GM23338 (cell line): ENCODE results near the gene TSHB. TPM values are rescaled to one million over a fixed set of nuclear protein-coding genes. Genes with fewer than 3 reads are reported as not detected.

ENCODE experiments used
- ATAC-seq: fragments of 200-7000 bp; cut with Tn5 transposase; 3 replicates; pipeline ENCODE4 v1.9.1; 2020
- DNase-seq: peaks from one replicate; pipeline ENCODE4 v3.0.0-alpha.2; 2015; ENCODE audit warnings: low spot score
- H2AFZ ChIP-seq: fragments of 200-600 bp; sonication (generic); 2 replicates; pipeline ENCODE4 v1.8.0; 2016; ENCODE audit warnings: antibody characterized with exemption, mild to moderate bottlenecking, moderate library complexity
- H3F3A ChIP-seq: fragments of 200-600 bp; sonication (generic); replicated peaks from 2 replicates; pipeline ENCODE4 v1.8.0; 2017; ENCODE audit warnings: antibody characterized with exemption, mixed run types, low read depth
- H3K27ac ChIP-seq: fragments of 200-600 bp; sonication (generic); 2 replicates; pipeline ENCODE4 v1.6.1; 2016; ENCODE audit warnings: low read depth
- H3K27me3 ChIP-seq: fragments of 200-600 bp; sonication (generic); 2 replicates; pipeline ENCODE4 v1.8.0; 2016; ENCODE audit warnings: mild to moderate bottlenecking, mixed run types, moderate library complexity; ENCODE audit not compliant: insufficient read depth
- H3K36me3 ChIP-seq: fragments of 200-600 bp; sonication (generic); 2 replicates; pipeline ENCODE4 v1.8.0; 2016; ENCODE audit warnings: mild to moderate bottlenecking; ENCODE audit not compliant: insufficient read depth
- H3K4me1 ChIP-seq: fragments of 200-600 bp; sonication (generic); 2 replicates; pipeline ENCODE4 v1.8.0; 2016; ENCODE audit warnings: mild to moderate bottlenecking, moderate library complexity; ENCODE audit not compliant: insufficient read depth
- H3K4me2 ChIP-seq: fragments of 200-600 bp; sonication (generic); 2 replicates; pipeline ENCODE4 v1.7.1; 2017; ENCODE audit warnings: mixed run types
- H3K4me3 ChIP-seq: fragments of 200-600 bp; sonication (generic); 2 replicates; pipeline ENCODE4 v1.6.1; 2016; ENCODE audit warnings: mixed run types
- H3K79me2 ChIP-seq: fragments of 200-600 bp; sonication (generic); replicated peaks from 2 replicates; pipeline ENCODE4 v1.8.0; 2017; ENCODE audit warnings: mild to moderate bottlenecking; ENCODE audit not compliant: insufficient read depth
- H3K9me2 ChIP-seq: fragments of 200-600 bp; sonication (generic); 2 replicates; pipeline ENCODE4 v1.8.0; 2017; ENCODE audit not compliant: insufficient read depth
- H4K20me1 ChIP-seq: fragments of 200-600 bp; sonication (generic); replicated peaks from 2 replicates; pipeline ENCODE4 v1.8.0; 2017; ENCODE audit warnings: mild to moderate bottlenecking; ENCODE audit not compliant: insufficient read depth
- H3K27ac Mint-ChIP-seq: 2 replicates; pipeline ENCODE4 v1.8.0; 2020; ENCODE audit warnings: inconsistent platforms, mild to moderate bottlenecking, moderate library complexity, mixed read lengths
- H3K27me3 Mint-ChIP-seq: 3 replicates; pipeline ENCODE4 v1.8.0; 2022; ENCODE audit warnings: low read depth, mild to moderate bottlenecking, moderate library complexity, mixed read lengths, inconsistent platforms; ENCODE audit not compliant: insufficient read depth, poor library complexity
- H3K36me3 Mint-ChIP-seq: 3 replicates; pipeline ENCODE4 v1.8.0; 2021; ENCODE audit warnings: low read depth, mild to moderate bottlenecking, inconsistent platforms, moderate library complexity, mixed read lengths
- H3K4me1 Mint-ChIP-seq: 3 replicates; pipeline ENCODE4 v1.8.0; 2020; ENCODE audit warnings: mild to moderate bottlenecking, inconsistent platforms, mixed read lengths
- H3K4me3 Mint-ChIP-seq: 3 replicates; pipeline ENCODE4 v1.8.0; 2021; ENCODE audit warnings: moderate library complexity, mild to moderate bottlenecking, inconsistent platforms, mixed read lengths
- H3K9me3 Mint-ChIP-seq: 3 replicates; pipeline ENCODE4 v1.8.0; 2020; ENCODE audit warnings: moderate library complexity, mild to moderate bottlenecking, inconsistent platforms, mixed read lengths
- EZH2phosphoT487 ChIP-seq: fragments of 200-600 bp; sonication (generic); IDR thresholded peaks from one replicate; pipeline ENCODE4 v1.8.1; 2018; ENCODE audit warnings: antibody characterized with exemption; ENCODE audit not compliant: unreplicated experiment
- POLR2AphosphoS5 ChIP-seq: IDR thresholded peaks from 2 replicates; pipeline ENCODE4 v1.6.1; 2016; ENCODE audit warnings: antibody characterized with exemption, low read depth
- polyA plus RNA-seq: library from polyadenylated mRNA; unstranded; fragments of >200 nt; fragmentation: Nextera tagmentation; extraction: Ambion mirVana; gene quantifications from 2 replicates; pipeline ENCODE4 v1.2.1, GENCODE V29; 2016
- total RNA-seq: library from RNA; depleted of rRNA; stranded (reverse); fragments of >200 nt; shearing (Covaris generic); gene quantifications from 2 replicates; pipeline ENCODE4 v1.2.3, GENCODE V29; 2014
- TF ChIP-seq, protein P1 (sequence below): fragments of 250-450 bp; sonication (Bioruptor Pico); IDR thresholded peaks from 2 replicates; pipeline ENCODE4 v1.5.0; 2020; ENCODE audit warnings: mild to moderate bottlenecking, moderate library complexity
- TF ChIP-seq, protein P2 (sequence below): IDR thresholded peaks from 2 replicates; pipeline ENCODE4 v1.6.1; 2016; ENCODE audit warnings: antibody characterized with exemption

Gene TSHB
- total and polyA plus RNA-seq, 2 experiments from 2014 or later, result not detected

DNA sequence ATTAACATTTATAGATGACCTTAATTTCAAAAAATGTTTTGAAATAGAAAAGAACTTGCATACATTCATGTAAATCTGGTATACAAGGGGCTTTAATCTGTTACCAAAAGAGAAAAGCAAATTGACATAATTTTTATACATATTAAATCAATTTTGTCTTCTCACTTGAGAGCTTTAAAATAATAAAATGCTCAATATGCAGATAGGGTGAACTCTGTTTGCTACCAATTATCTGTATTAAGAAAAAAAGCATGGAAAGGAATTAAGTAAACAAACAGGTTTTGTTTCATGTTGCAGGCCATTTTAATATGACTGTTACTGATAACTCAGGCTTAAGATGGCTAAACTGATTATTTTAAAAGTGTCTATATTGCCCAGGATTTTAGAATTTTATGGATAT, 6.0 kb upstream of the TSHB start (continued):
- TF ChIP-seq, protein P1, sequence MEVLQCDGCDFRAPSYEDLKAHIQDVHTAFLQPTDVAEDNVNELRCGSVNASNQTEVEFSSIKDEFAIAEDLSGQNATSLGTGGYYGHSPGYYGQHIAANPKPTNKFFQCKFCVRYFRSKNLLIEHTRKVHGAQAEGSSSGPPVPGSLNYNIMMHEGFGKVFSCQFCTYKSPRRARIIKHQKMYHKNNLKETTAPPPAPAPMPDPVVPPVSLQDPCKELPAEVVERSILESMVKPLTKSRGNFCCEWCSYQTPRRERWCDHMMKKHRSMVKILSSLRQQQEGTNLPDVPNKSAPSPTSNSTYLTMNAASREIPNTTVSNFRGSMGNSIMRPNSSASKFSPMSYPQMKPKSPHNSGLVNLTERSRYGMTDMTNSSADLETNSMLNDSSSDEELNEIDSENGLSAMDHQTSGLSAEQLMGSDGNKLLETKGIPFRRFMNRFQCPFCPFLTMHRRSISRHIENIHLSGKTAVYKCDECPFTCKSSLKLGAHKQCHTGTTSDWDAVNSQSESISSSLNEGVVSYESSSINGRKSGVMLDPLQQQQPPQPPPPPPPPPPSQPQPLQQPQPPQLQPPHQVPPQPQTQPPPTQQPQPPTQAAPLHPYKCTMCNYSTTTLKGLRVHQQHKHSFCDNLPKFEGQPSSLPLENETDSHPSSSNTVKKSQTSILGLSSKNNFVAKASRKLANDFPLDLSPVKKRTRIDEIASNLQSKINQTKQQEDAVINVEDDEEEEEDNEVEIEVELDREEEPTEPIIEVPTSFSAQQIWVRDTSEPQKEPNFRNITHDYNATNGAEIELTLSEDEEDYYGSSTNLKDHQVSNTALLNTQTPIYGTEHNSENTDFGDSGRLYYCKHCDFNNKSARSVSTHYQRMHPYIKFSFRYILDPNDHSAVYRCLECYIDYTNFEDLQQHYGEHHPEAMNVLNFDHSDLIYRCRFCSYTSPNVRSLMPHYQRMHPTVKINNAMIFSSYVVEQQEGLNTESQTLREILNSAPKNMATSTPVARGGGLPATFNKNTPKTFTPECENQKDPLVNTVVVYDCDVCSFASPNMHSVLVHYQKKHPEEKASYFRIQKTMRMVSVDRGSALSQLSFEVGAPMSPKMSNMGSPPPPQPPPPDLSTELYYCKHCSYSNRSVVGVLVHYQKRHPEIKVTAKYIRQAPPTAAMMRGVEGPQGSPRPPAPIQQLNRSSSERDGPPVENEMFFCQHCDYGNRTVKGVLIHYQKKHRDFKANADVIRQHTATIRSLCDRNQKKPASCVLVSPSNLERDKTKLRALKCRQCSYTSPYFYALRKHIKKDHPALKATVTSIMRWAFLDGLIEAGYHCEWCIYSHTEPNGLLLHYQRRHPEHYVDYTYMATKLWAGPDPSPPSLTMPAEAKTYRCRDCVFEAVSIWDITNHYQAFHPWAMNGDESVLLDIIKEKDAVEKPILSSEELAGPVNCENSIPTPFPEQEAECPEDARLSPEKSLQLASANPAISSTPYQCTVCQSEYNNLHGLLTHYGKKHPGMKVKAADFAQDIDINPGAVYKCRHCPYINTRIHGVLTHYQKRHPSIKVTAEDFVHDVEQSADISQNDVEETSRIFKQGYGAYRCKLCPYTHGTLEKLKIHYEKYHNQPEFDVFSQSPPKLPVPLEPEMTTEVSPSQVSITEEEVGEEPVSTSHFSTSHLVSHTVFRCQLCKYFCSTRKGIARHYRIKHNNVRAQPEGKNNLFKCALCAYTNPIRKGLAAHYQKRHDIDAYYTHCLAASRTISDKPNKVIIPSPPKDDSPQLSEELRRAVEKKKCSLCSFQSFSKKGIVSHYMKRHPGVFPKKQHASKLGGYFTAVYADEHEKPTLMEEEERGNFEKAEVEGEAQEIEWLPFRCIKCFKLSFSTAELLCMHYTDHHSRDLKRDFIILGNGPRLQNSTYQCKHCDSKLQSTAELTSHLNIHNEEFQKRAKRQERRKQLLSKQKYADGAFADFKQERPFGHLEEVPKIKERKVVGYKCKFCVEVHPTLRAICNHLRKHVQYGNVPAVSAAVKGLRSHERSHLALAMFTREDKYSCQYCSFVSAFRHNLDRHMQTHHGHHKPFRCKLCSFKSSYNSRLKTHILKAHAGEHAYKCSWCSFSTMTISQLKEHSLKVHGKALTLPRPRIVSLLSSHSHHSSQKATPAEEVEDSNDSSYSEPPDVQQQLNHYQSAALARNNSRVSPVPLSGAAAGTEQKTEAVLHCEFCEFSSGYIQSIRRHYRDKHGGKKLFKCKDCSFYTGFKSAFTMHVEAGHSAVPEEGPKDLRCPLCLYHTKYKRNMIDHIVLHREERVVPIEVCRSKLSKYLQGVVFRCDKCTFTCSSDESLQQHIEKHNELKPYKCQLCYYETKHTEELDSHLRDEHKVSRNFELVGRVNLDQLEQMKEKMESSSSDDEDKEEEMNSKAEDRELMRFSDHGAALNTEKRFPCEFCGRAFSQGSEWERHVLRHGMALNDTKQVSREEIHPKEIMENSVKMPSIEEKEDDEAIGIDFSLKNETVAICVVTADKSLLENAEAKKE (CRISPR knock-in tag), result no peak
- no peak for TF ChIP-seq POLR2AphosphoS5
- TF ChIP-seq, protein P2, sequence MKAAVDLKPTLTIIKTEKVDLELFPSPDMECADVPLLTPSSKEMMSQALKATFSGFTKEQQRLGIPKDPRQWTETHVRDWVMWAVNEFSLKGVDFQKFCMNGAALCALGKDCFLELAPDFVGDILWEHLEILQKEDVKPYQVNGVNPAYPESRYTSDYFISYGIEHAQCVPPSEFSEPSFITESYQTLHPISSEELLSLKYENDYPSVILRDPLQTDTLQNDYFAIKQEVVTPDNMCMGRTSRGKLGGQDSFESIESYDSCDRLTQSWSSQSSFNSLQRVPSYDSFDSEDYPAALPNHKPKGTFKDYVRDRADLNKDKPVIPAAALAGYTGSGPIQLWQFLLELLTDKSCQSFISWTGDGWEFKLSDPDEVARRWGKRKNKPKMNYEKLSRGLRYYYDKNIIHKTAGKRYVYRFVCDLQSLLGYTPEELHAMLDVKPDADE, result no peak

DNA sequence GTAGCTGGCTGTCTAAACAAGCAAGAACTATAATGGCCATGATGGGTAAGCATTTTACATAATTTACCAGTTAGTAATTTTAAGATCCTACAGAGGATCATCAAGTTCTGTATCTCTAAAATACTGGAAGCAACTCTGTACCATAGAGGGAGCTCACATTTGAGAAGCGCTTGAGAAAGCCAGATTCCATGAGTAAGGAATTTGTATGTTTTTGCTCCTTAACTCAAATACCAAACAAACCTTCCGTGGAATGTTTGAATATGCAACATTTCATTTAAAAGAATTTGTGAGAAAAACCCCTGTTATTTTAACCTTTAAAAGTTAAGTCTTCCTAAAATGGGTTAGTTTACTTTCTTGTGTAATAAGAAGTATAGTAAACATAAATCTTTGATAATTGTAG, 2.0 kb downstream of the TSHB start:
- H3K4me3 Mint-ChIP-seq, result no peak overlapping the region
- ATAC-seq, result no peak
- peak; percentile 70 for DNase-seq
- H3K9me2 ChIP-seq, result no peaks in the 10 kb centered on the region
- no peaks in the 10 kb centered on the region; the same call in 2 of the 3 replicates for H3K4me1 Mint-ChIP-seq
- no peaks in the 10 kb centered on the region for H3F3A ChIP-seq
- no peaks in the 10 kb centered on the region for H3K27me3 Mint-ChIP-seq
- no peaks in the 10 kb centered on the region for H3K9me3 Mint-ChIP-seq
- H4K20me1 ChIP-seq, result no peaks in the 10 kb centered on the region
- H3K27ac ChIP-seq, result no peak overlapping the region
- no peak overlapping the region for H3K4me3 ChIP-seq
- no peaks in the 10 kb centered on the region for H3K36me3 Mint-ChIP-seq
- no peaks in the 10 kb centered on the region for H3K79me2 ChIP-seq
- no peak overlapping the region for H3K27ac Mint-ChIP-seq
- TF ChIP-seq EZH2phosphoT487, result no peak
- TF ChIP-seq, protein P2, result no peak
- no peak overlapping the region for H2AFZ ChIP-seq
- no peak overlapping the region for H3K4me2 ChIP-seq
- H3K36me3 ChIP-seq, result no peaks in the 10 kb centered on the region
- H3K27me3 ChIP-seq, result no peaks in the 10 kb centered on the region
- no peaks in the 10 kb centered on the region for H3K4me1 ChIP-seq
